Subcutaneous adipose tissue (tissue), 4 donors: ENCODE data around the gene SPATA32. TPM values are rescaled to one million over a fixed set of nuclear protein-coding genes. Genes with fewer than 3 reads are reported as not detected.

Source experiments
- CTCF ChIP-seq: fragments of 450-650 bp; IDR thresholded peaks from one replicate; pipeline ENCODE4 v1.5.1; 2016; ENCODE audit warnings: low read depth, mild to moderate bottlenecking, control low read depth, antibody characterized with exemption, moderate library complexity
- total RNA-seq, 4 donors: library from RNA; depleted of rRNA; stranded (reverse); fragments of >200 nt; gene quantifications; one replicate each; pipeline ENCODE4 v1.1.0, GENCODE V29; 2016

Gene SPATA32
- total RNA-seq, 4 donors from 2014 or later, result not detected

GRCh38 chr17:45292696-45293412 is 31.0 kb upstream of the SPATA32 start:
- TF ChIP-seq CTCF, result no peak

GRCh38 chr17:45291171-45291805 is 29.4 kb upstream of the SPATA32 start:
- TF ChIP-seq CTCF, result no peak

GRCh38 chr17:45290269-45290765 is 28.4 kb upstream of the SPATA32 start:
- TF ChIP-seq CTCF, result no peak

GRCh38 chr17:45289301-45290268 is 27.7 kb upstream of the SPATA32 start:
- TF ChIP-seq CTCF, result no peak

GRCh38 chr17:45288825-45289224 is 26.9 kb upstream of the SPATA32 start:
- TF ChIP-seq CTCF, result no peak

- no peak for TF ChIP-seq CTCF
These were observed 25.9 kb upstream of the SPATA32 start for GRCh38 chr17:45287526-45288500.
